SU-DHL-6 (cell line): ENCODE results near the gene NDST4.

Source experiments
- H2AFZ ChIP-seq: fragments of 200-600 bp; sonication (generic); 2 replicates; pipeline ENCODE4 v1.6.1; 2014; ENCODE audit warnings: low read depth, mild to moderate bottlenecking, moderate library complexity, mixed read lengths, antibody characterized with exemption, low read length; ENCODE audit not compliant: severe bottlenecking
- H3F3A ChIP-seq: fragments of 200-600 bp; shearing (Covaris generic); 2 replicates; pipeline ENCODE4 v1.6.0; 2016; ENCODE audit warnings: antibody characterized with exemption, mild to moderate bottlenecking; ENCODE audit not compliant: insufficient read depth
- H3K27ac ChIP-seq: fragments of 200-600 bp; sonication (generic); 2 replicates; pipeline ENCODE4 v1.5.1; 2016; ENCODE audit warnings: low read depth, mild to moderate bottlenecking, low read length, moderate library complexity, mixed read lengths
- H3K27me3 ChIP-seq: fragments of 200-600 bp; sonication (generic), shearing (Covaris generic); 2 replicates; pipeline ENCODE4 v1.6.0; 2014; ENCODE audit warnings: mild to moderate bottlenecking, low read length
- H3K36me3 ChIP-seq: fragments of 200-600 bp; sonication (generic); 2 replicates; pipeline ENCODE4 v1.6.1; 2014; ENCODE audit warnings: mild to moderate bottlenecking, low read length, mixed read lengths
- H3K4me2 ChIP-seq: fragments of 300-600, 200-600 bp; shearing (Covaris generic), sonication (generic); 2 replicates; pipeline ENCODE4 v1.6.0; 2014; ENCODE audit warnings: low read length, low read depth, mild to moderate bottlenecking; ENCODE audit not compliant: poor library complexity, severe bottlenecking
- H3K4me3 ChIP-seq: fragments of 200-600 bp; sonication (generic); 2 replicates; pipeline ENCODE4 v1.5.1; 2014; ENCODE audit warnings: antibody characterized with exemption, low read length, mild to moderate bottlenecking, mixed read lengths; ENCODE audit not compliant: insufficient read depth, poor library complexity, severe bottlenecking
- H3K79me2 ChIP-seq: fragments of 200-600 bp; sonication (generic); 2 replicates; pipeline ENCODE4 v1.6.1; 2014; ENCODE audit warnings: mild to moderate bottlenecking, low read length, moderate library complexity; ENCODE audit not compliant: insufficient read depth
- H3K9ac ChIP-seq: fragments of 200-600 bp; sonication (generic); 2 replicates; pipeline ENCODE4 v1.7.0; 2014; ENCODE audit warnings: mild to moderate bottlenecking, low read length
- H3K9me2 ChIP-seq: fragments of 200-600 bp; sonication (generic); replicated peaks from 2 replicates; pipeline ENCODE4 v1.6.1; 2014; ENCODE audit warnings: low read length; ENCODE audit not compliant: insufficient read depth
- H3K9me3 ChIP-seq: fragments of 200-600 bp; sonication (generic); 2 replicates; pipeline ENCODE4 v1.6.1; 2014; ENCODE audit warnings: low read length, mixed read lengths; ENCODE audit not compliant: insufficient read depth
- H4K20me1 ChIP-seq: fragments of 200-600 bp; sonication (generic); 2 replicates; pipeline ENCODE4 v1.6.1; 2014; ENCODE audit warnings: low read depth, mild to moderate bottlenecking, antibody characterized with exemption, low read length, moderate library complexity, mixed read lengths
- EZH2phosphoT487 ChIP-seq: fragments of 200-600 bp; sonication (generic), shearing (Covaris generic); conservative IDR thresholded peaks from 2 replicates; pipeline ENCODE4 v1.6.1; 2018; ENCODE audit warnings: mild to moderate bottlenecking, antibody characterized with exemption, low read length, moderate library complexity, mixed read lengths
- TF ChIP-seq, protein P1 (sequence below): fragments of 200-600 bp; sonication (generic); IDR thresholded peaks from one replicate; pipeline ENCODE4 v1.5.1; 2017; ENCODE audit warnings: antibody characterized with exemption, mild to moderate bottlenecking, low read length, moderate library complexity; ENCODE audit not compliant: insufficient read depth, poor library complexity, severe bottlenecking

The NDST4 gene

GRCh38 chr4:114886761-114887160 lies 226.7 kb downstream of the NDST4 start:
- no peaks in the 10 kb centered on the region for H3K79me2 ChIP-seq
- H4K20me1 ChIP-seq, result no peaks in the 10 kb centered on the region
- H3K9me3 ChIP-seq, result no peaks in the 10 kb centered on the region
- H3F3A ChIP-seq, result no peaks in the 10 kb centered on the region
- no peak overlapping the region for H3K4me3 ChIP-seq
- H2AFZ ChIP-seq, result no peak overlapping the region
- no peaks in the 10 kb centered on the region for H3K27me3 ChIP-seq
- H3K27ac ChIP-seq, result no peak overlapping the region
- H3K36me3 ChIP-seq, result no peaks in the 10 kb centered on the region
- no peak overlapping the region for H3K4me2 ChIP-seq
- no peaks in the 10 kb centered on the region for H3K9me2 ChIP-seq
- H3K9ac ChIP-seq, result no peak overlapping the region
- TF ChIP-seq, protein P1, sequence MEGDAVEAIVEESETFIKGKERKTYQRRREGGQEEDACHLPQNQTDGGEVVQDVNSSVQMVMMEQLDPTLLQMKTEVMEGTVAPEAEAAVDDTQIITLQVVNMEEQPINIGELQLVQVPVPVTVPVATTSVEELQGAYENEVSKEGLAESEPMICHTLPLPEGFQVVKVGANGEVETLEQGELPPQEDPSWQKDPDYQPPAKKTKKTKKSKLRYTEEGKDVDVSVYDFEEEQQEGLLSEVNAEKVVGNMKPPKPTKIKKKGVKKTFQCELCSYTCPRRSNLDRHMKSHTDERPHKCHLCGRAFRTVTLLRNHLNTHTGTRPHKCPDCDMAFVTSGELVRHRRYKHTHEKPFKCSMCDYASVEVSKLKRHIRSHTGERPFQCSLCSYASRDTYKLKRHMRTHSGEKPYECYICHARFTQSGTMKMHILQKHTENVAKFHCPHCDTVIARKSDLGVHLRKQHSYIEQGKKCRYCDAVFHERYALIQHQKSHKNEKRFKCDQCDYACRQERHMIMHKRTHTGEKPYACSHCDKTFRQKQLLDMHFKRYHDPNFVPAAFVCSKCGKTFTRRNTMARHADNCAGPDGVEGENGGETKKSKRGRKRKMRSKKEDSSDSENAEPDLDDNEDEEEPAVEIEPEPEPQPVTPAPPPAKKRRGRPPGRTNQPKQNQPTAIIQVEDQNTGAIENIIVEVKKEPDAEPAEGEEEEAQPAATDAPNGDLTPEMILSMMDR, result no peak
- no peak for TF ChIP-seq EZH2phosphoT487

GRCh38 chr4:114883641-114884040 lies 229.8 kb downstream of the NDST4 start:
- Histone ChIP-seq H2AFZ (no peak overlapping the region), H3K9ac (no peak overlapping the region), H3K36me3 (no peaks in the 10 kb centered on the region), H3F3A (no peaks in the 10 kb centered on the region), H3K9me3 (no peaks in the 10 kb centered on the region), H3K9me2 (no peaks in the 10 kb centered on the region), H3K79me2 (no peaks in the 10 kb centered on the region), H3K4me2 (no peak overlapping the region), H3K4me3 (no peak overlapping the region), H4K20me1 (no peaks in the 10 kb centered on the region), H3K27me3 (no peaks in the 10 kb centered on the region), H3K27ac (no peak overlapping the region)
- TF ChIP-seq, protein P1, result no peak
- TF ChIP-seq EZH2phosphoT487, result no peak

- no peaks in the 10 kb centered on the region for H3K9me2 ChIP-seq
- TF ChIP-seq, protein P1, result no peak
- TF ChIP-seq EZH2phosphoT487, result no peak
- no peak overlapping the region for H2AFZ ChIP-seq
Observed at GRCh38 chr4:114879916-114880669, 233.3 kb downstream of the NDST4 start.

More at GRCh38 chr4:114879916-114880669, 233.3 kb downstream of the NDST4 start:
- no peak overlapping the region for H3K4me3 ChIP-seq
- no peak overlapping the region for H3K4me2 ChIP-seq
- H3K36me3 ChIP-seq, result no peaks in the 10 kb centered on the region
- H3K27me3 ChIP-seq, result no peaks in the 10 kb centered on the region
- H3K79me2 ChIP-seq, result no peaks in the 10 kb centered on the region
- H3F3A ChIP-seq, result no peaks in the 10 kb centered on the region
- H3K9ac ChIP-seq, result no peak overlapping the region
- no peak overlapping the region for H3K27ac ChIP-seq
- no peaks in the 10 kb centered on the region for H3K9me3 ChIP-seq
- no peaks in the 10 kb centered on the region for H4K20me1 ChIP-seq
